ENCODE results near the gene TMPO. TPM values are rescaled to one million over a fixed set of nuclear protein-coding genes. Genes with fewer than 3 reads are reported as not detected.
A peak's percentile ranks its signal among the peaks of the same experiment; 100 is the strongest.
"Not testable (repeated sequence)": the region's sequence is repeated elsewhere in the genome, so short reads cannot be mapped to it uniquely, and the experiment has no call there.

The TMPO gene
- total RNA-seq, 1 experiment from 2014 or later = 212 TPM

DNA sequence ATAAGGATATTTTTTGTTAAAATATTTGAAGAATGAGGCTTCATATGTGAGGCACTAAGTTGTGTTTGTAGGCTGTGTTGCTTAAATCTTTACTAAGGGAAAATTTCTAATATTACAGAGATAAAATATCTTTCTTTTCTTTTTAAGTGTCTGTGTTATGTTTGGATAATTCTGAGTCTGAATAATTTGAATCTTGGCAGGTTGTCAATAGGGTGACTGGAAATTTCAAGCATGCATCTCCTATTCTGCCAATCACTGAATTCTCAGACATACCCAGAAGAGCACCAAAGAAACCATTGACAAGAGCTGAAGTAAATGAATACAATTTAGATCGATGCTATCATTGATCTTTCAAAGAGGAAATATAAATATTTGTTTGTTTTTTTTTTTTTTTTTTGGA is 29.4 kb downstream of the TMPO start:
- H3K4me1 Mint-ChIP-seq (ENCODE audit: low read depth, unreplicated experiment) = no peaks in the 10 kb centered on the region
- DNase-seq = no peak
- ChIA-PET POLR2A (no interaction called here), CTCF (no interaction called here)
- TF ChIP-seq, protein P1, sequence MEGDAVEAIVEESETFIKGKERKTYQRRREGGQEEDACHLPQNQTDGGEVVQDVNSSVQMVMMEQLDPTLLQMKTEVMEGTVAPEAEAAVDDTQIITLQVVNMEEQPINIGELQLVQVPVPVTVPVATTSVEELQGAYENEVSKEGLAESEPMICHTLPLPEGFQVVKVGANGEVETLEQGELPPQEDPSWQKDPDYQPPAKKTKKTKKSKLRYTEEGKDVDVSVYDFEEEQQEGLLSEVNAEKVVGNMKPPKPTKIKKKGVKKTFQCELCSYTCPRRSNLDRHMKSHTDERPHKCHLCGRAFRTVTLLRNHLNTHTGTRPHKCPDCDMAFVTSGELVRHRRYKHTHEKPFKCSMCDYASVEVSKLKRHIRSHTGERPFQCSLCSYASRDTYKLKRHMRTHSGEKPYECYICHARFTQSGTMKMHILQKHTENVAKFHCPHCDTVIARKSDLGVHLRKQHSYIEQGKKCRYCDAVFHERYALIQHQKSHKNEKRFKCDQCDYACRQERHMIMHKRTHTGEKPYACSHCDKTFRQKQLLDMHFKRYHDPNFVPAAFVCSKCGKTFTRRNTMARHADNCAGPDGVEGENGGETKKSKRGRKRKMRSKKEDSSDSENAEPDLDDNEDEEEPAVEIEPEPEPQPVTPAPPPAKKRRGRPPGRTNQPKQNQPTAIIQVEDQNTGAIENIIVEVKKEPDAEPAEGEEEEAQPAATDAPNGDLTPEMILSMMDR (IDR thresholded peaks at IDR 0.05; ENCODE audit: insufficient read depth in 1 of 2, low read depth in 1 of 2, low read length in 1 of 2, severe bottlenecking in 1 of 2, unreplicated experiment in 1 of 2) = no peak
- no peak overlapping the region for H3K27ac Mint-ChIP-seq (ENCODE audit: unreplicated experiment)
- no TSS peak for BruUV-seq (replicated peaks)
- peaks cover 86% of the 10 kb centered on the region for H3K36me3 Mint-ChIP-seq (ENCODE audit: insufficient read depth, unreplicated experiment)
- no peaks in the 10 kb centered on the region for H3K27me3 ChIP-seq (replicated peaks; ENCODE audit: control insufficient read depth, insufficient read depth, low read length)
- H3K4me3 Mint-ChIP-seq (ENCODE audit: unreplicated experiment) = no peak overlapping the region
- H3K4me1 ChIP-seq = no peaks in the 10 kb centered on the region
- no peaks in the 10 kb centered on the region for H3K9me3 ChIP-seq
- intact Hi-C loops (cut with micrococcal nuclease; ENCODE audit: unreplicated experiment) = no loop called here
- H3K4me3 ChIP-seq (ENCODE audit: low read depth, low read length) = no peak overlapping the region
- H3K27me3 Mint-ChIP-seq (ENCODE audit: insufficient read depth, unreplicated experiment) = no peaks in the 10 kb centered on the region
- no peaks in the 10 kb centered on the region for H3K9me3 Mint-ChIP-seq (ENCODE audit: unreplicated experiment)
- H3K36me3 ChIP-seq (ENCODE audit: control insufficient read depth, insufficient read depth, low read length) = no peaks in the 10 kb centered on the region

DNA sequence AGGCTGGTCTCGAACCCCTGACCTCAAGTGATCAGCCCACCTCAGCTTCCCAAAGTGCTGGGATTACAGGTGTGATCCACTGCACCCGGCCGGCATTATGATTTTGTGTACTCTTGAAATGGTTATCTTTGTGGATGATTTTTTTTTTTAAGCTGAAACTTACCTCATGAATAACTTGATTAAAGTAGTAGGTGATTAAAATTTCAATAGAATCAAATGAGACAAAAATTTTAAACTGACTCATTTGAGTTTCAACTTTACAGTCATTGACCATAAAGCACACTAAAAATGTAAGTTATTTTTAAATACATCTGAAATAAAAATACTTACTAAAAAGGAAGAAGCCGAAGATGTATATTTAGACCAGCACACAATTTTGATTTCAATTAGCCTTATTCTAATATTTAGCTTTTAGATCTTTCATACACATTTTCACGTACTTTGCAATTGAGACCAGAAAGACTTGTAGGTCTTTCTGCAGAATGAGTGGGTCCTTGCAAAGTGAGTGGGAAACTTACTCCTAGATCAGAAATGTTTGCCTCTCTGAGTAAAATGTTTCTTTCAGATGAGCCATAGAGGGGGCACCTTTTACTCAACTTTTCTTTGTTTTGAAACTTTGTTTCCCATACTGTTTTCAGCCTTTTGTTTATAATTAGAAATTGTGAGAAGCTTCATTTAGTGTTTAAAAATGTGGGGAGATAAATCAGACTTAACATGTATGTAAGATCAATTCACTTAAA is 34.2 kb downstream of the TMPO start:
- TSS peak; percentile 20 for BruUV-seq (replicated peaks)
- H3K4me1 ChIP-seq = no peaks in the 10 kb centered on the region
- ChIA-PET POLR2A (no interaction called here), CTCF (no interaction called here)
- TF ChIP-seq, protein P1 (IDR thresholded peaks at IDR 0.05; ENCODE audit: insufficient read depth in 1 of 2, low read depth in 1 of 2, low read length in 1 of 2, severe bottlenecking in 1 of 2, unreplicated experiment in 1 of 2) = no peak
- no peaks in the 10 kb centered on the region for H3K27me3 Mint-ChIP-seq (ENCODE audit: insufficient read depth, unreplicated experiment)
- no peak for DNase-seq
- peaks cover 79% of the 10 kb centered on the region for H3K36me3 Mint-ChIP-seq (ENCODE audit: insufficient read depth, unreplicated experiment)
- no peaks in the 10 kb centered on the region for H3K27me3 ChIP-seq (replicated peaks; ENCODE audit: control insufficient read depth, insufficient read depth, low read length)
- intact Hi-C loops (cut with micrococcal nuclease; ENCODE audit: unreplicated experiment) = no loop called here
- no peaks in the 10 kb centered on the region for H3K9me3 ChIP-seq
- H3K9me3 Mint-ChIP-seq (ENCODE audit: unreplicated experiment) = no peaks in the 10 kb centered on the region
- H3K4me1 Mint-ChIP-seq (ENCODE audit: low read depth, unreplicated experiment) = no peaks in the 10 kb centered on the region
- H3K27ac Mint-ChIP-seq (ENCODE audit: unreplicated experiment) = no peak overlapping the region
- no peak overlapping the region for H3K4me3 Mint-ChIP-seq (ENCODE audit: unreplicated experiment)
- H3K4me3 ChIP-seq (ENCODE audit: low read depth, low read length) = no peak overlapping the region
- H3K36me3 ChIP-seq (ENCODE audit: control insufficient read depth, insufficient read depth, low read length) = no peaks in the 10 kb centered on the region

DNA sequence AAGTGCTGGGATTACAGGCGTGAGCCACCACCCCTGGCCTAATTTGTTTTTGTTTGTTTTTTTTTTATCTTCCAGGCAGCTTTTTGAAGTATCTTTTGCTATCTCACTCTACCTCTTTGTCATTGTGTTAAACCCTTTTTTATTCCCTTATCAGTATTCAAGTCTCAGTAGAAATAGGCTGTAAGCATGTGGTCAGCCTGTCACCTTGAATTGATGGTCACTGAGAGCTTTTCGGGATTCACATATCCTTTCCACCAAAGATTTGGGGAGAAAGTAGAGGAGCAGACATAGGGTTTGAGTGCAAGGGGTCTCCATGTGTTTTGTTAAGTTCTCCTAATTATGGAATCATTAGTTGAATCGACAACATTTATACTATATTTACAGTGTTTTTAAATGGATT is 36.4 kb downstream of the TMPO start:
- Histone ChIP-seq H3K4me3 (ENCODE audit: low read depth, low read length) (no peak overlapping the region), H3K27me3 (replicated peaks; ENCODE audit: control insufficient read depth, insufficient read depth, low read length) (no peaks in the 10 kb centered on the region), H3K36me3 (ENCODE audit: control insufficient read depth, insufficient read depth, low read length) (no peaks in the 10 kb centered on the region), H3K4me1 (no peaks in the 10 kb centered on the region), H3K9me3 (no peaks in the 10 kb centered on the region)
- Mint-ChIP-seq H3K4me1 (ENCODE audit: low read depth, unreplicated experiment) (no peaks in the 10 kb centered on the region), H3K4me3 (ENCODE audit: unreplicated experiment) (no peak overlapping the region), H3K9me3 (ENCODE audit: unreplicated experiment) (no peaks in the 10 kb centered on the region), H3K36me3 (ENCODE audit: insufficient read depth, unreplicated experiment) (peaks cover 77% of the 10 kb centered on the region), H3K27ac (ENCODE audit: unreplicated experiment) (no peak overlapping the region), H3K27me3 (ENCODE audit: insufficient read depth, unreplicated experiment) (no peaks in the 10 kb centered on the region)
- ChIA-PET POLR2A (no interaction called here), CTCF (no interaction called here)
- BruUV-seq (replicated peaks) = no TSS peak
- no peak for DNase-seq
- intact Hi-C loops (cut with micrococcal nuclease; ENCODE audit: unreplicated experiment) = no loop called here
- TF ChIP-seq, protein P1 (IDR thresholded peaks at IDR 0.05; ENCODE audit: insufficient read depth in 1 of 2, low read depth in 1 of 2, low read length in 1 of 2, severe bottlenecking in 1 of 2, unreplicated experiment in 1 of 2) = no peak

DNA sequence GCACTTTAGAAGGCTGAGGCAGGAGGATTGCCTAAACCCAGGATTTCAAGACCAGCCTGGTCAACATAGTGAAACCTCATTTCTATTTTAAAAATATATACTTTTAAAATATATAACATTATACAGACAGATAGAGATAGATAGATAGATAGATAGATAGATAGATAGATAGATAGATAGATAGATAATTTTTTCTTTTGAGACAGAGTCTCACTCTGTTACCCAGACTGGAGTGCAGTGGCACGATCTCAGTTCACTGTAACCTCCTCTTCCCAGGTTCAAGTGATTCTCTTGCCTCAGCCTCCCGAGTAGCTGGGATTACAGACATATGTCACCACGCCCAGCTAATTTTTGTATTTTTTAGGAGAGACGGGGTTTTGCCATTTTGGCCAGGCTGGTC is 42.7 kb downstream of the TMPO start:
- H3K27ac Mint-ChIP-seq (ENCODE audit: unreplicated experiment); H3K36me3 ChIP-seq (ENCODE audit: control insufficient read depth, insufficient read depth, low read length); H3K4me1 ChIP-seq; H3K4me3 Mint-ChIP-seq (ENCODE audit: unreplicated experiment); H3K27me3 Mint-ChIP-seq (ENCODE audit: insufficient read depth, unreplicated experiment); H3K27me3 ChIP-seq (replicated peaks; ENCODE audit: control insufficient read depth, insufficient read depth, low read length); intact Hi-C loops (cut with micrococcal nuclease; ENCODE audit: unreplicated experiment); POLR2A ChIA-PET; CTCF ChIA-PET; DNase-seq; H3K9me3 ChIP-seq; H3K4me3 ChIP-seq (ENCODE audit: low read depth, low read length); H3K4me1 Mint-ChIP-seq (ENCODE audit: low read depth, unreplicated experiment); BruUV-seq (replicated peaks); H3K9me3 Mint-ChIP-seq (ENCODE audit: unreplicated experiment): not testable (repeated sequence)
- H3K36me3 Mint-ChIP-seq (ENCODE audit: insufficient read depth, unreplicated experiment) = peaks cover 25% of the 10 kb centered on the region
